DMS53 treated with DMSO at 0.1 percent for 48 hours (cell line): ENCODE data around the gene TSPAN9.

Experiments used
- DNase-seq: peaks from one replicate; lab custom pipeline; 2025; ENCODE audit not compliant: unreplicated experiment; lab: John Stamatoyannopoulos, UW

Gene TSPAN9

DNA sequence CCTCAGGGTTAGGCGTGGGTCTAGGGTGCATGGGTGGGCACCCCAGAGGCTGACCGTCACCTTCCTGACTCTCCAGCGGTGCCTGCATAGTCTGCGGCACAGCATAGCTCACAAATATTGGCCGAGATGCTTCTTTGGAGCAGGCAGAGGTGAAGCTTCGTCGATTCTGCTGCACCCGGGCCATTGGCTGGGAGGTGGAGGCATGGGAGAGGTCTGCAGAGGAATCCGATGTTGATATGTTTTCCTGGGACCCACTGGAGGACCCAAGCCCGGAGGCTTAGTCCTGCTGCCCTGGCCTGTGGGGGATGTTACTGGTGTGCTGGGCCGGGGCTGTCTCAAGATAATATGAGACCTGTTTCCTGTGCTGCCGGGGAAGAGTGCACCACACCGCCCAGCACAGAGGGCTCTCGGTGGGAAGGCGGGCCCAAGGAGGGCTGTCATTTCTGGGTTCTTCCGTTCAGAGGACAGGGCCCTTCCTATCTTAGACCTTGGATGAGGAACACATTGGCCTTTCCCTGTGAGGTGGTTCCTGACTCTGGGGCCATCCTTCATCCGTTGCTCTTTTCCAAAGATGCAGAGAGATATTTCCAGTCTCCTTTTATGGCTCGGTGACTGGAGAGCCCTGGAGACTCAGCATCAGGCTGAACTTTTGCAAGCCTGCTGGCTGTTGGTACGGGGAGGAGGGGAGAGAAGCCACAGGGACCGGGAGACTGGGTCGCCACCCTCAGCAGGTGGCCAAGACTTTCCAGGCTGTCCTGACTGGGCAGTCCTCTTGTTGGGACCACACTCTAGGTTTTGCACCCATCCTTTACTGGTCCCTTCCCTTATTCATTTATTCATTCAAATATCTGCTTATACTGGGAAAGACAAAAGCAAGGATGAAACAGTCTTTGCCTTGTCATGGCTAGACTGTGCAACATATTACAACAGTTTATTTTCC lies 143.5 kb downstream of the TSPAN9 start:
- no peak for DNase-seq

DNA sequence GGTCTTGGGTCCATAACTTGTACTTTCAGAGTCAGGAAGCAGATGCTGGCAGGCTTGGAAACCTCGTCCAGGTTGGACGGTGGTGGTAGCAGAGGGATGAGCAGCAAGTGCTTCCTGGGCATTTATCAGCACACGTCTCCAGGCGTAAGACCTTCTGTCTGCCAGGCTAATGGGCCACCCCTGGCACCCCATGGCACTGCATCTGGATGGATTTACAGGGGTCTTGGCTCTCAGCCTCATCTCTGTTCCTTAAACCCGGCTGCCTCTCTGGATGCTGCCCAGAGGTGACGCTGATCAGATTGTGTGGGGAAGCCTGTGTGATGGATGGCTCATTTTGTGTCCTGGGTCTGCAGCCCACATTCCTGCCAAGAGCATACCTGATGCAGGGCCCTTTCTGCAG lies 145.1 kb downstream of the TSPAN9 start:
- no peak for DNase-seq

DNA sequence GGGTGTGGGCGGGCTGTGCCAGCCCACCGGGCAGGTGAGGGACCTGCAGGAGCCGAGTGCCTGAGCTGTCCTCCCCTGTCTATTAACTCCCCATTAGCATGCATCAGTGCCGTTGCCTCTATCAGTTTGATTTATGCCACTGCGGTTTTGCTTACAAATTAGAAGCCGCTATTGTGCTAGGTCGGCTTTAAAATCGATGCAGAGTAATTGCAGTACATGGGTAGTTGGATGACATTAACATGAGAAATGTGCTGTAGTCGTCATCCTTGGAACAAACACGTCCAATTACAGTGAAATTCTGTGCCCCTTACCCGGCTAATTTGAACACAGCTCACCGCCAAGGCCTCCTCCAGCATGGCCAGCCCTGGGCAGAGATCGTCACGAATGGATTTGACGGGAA lies 145.8 kb downstream of the TSPAN9 start:
- DNase-seq: no peak

DNA sequence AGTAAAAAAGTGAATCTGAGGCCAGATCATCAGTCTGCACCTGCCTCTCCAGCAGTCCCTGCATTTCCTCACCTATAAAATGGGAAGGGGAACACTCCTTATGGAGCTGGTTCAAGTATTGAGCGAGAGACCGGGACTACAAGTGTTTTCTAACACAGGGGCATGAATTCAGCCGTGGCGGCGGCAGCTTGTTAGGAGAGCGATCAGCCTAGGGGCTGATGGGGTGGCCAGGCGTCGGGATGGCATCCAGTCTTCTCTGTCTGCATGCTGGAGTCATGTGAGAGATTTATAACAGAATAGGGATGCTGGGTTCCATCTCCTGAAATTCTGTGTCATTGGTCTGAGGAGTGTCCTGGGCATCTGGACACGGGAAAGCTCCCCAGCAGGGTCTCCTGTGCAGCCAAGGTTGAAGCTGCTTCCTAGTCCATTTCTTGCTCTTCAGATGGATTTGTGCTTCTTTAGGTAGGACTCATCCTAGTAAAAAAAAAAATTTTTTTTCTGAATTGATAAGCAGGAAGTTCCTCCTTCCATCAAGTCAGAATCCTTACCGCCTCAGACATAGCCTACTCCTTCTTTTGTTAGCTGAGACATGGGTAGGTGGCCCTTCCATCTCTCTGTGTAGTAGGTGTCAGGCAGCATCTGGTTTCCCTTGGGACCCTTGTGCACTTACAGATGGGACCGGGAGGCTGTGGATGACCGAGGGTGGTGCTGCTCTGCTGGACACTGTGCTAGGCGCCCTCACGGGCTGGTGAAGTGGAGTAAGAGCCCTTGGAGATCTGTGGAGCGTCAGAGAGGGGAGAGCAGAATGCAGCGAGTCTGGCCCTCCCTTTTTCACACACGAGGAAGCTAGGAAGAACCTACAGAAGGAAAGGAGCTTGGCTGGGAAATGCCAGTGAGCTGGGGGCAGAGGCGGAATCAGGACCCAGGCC lies 146.7 kb downstream of the TSPAN9 start:
- DNase-seq: no peak

DNA sequence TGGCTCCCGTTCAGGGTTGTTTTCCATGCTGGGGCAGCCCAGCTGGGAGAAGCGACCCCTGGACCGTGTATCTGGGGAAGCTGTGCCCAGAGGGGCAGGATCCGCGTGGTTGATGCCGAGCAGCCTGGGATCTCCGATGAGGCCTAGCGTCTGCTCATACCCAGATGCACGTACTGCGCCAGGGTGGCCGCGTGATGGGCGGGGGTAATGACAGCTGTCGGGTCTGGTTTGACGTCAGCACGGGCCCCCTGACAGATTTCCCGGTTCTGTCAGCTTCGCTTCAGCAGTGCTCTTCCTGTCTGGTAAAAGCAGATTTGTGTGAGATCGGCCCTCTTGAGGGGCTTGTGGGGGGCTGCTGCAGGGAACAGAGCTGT lies 147.3 kb downstream of the TSPAN9 start:
- DNase-seq: no peak

DNA sequence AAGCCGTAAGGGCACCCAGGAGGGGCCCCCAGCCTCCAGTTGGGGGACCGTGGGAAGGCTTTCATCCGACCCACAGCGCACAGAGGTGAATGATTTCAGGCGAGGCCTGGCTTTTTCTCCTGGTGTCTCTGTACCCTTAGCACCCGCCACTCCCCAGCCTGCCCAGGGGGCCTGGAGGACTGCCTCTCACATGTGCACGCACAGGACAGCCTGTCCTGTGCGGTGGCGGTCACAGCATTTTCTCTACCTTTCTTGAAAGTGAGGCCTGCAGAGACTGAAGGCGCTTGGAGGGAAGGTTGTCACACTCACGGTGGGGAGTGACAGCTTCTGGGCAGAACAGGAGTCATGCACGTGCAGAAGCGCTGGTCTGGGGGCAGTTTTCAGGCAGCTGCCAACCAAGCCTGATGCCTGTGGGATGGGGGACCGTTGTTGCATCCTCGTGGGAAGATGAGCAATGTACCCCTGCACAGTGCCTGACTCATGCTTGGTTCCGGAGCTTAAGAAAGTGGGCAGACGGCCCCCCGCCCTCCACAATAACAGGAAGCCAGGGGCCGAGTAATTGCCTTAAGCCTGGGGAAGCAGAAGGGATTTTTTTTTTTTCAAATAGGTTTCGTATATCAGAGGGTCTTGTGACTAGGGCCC lies 148.1 kb downstream of the TSPAN9 start:
- DNase-seq: no peak

DNA sequence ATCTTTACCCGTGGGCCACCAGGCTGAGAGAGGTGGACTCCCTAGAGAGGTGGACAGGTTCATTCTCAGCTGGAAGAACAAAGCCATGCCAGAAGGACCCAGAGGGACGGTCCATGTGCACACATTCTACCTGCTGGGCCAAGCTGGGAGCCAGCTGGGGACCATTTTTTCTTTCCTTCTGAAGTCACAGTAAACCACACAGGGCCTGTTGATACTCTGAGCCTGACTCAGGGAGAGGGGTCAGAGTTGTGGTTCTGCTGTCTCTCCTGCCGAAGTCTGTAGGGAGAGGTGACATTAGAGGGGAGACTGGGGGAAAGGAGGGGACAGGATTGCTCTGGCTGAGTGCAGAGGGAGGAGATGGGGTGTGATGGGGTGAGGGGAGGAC lies 148.6 kb downstream of the TSPAN9 start:
- DNase-seq: no peak

DNA sequence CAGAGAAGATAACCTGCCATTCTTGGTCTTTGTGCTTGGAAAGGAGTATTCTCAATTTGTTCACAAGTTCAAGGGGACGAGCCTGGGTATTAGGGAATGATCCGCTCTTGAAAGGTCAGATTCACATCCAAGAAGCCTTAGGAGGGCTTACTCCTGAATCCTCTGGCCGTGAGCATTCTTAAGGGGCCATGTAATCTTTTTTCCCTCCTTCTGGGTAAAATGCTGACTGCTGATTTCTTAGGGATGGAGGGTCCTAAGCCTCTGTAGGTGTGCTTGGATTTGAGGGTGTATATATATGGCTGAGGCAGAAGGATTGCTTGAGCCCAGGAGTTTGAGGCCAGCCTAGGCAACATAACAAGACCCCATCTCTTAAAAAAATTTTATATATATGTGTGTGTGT lies 149.1 kb downstream of the TSPAN9 start:
- DNase-seq: no peak

DNA sequence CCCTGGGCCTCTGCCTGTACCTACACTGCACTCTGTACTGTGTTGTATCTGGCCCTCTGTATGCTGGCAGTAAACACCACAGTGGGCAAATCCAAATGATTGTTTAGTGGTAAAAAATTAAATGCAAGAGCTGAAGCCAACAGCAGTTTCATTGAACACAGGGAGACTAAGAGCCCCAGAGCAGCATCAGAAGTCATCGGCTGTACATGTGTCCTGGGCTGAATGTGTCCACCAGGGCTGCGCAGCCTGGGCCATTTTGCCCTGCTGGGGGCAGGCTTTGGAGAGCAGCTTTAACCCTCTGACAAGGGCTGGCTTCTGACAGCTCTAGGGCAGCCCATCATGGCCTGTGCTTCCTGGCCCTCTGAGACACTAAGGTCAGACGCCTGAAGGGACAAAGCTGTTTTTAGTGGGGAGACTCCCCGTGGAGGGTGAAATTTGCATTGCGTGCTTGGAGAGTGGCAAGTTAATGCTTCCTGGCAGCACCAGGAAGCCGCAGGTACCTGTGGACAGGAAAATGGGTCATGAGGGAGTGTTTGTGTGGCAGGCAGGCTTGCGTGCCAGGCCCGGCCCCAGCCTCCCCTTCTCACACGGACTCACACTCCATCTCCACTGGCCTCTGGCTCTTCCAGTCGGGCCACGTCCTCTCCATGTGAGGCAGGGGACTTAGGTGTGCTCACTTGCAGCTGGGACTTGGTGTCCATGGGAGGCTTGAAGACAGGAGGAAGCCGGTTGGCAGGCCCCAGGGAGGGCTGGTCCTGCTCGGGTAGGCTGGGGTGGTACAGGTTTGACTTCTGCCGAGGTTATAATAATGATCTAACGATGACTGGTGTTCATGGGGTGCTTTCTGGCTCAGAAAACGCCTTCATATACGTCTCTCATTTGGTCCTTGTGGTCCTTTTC lies 150.1 kb downstream of the TSPAN9 start:
- DNase-seq: no peak

DNA sequence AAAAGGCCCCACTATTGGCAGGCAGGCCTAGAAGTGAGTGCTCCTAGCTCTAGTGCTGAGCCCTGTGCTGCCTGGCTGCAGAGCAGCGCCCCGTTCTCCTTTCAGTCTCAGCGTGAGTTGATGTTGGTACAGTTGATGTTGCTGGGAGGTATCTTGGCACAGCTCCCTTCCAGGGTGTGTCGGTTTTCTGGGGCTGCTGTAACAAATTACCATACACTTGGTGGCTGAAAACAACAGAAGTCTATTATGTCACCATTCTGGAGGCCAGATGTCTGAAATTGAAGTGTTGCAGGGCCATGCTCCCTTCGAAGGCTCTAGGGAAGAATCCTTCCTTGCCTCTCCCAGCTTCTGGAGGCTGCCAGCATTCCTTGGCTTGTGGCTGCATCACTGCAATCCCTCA lies 151.4 kb downstream of the TSPAN9 start:
- no peak for DNase-seq

DNA sequence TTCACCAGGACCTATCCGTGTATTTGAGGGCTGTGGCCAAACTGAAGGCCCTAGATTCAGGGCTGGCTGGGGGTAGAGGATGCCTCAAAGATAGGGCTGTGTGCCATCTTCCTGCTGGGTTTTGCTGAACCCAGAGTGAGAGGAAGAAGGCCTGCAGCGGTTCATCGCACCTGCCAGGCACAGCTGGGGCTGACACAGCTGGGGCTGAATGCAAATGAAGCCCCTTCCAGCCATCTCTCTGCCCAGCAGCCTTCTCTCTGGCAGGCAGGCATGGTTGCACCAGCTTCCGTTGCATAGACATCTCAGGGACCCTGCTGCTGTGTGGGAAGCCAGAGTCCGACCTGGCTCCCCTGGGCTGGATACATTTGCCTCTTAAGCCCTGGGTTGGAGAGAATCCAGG lies 152.4 kb downstream of the TSPAN9 start:
- DNase-seq: no peak

DNA sequence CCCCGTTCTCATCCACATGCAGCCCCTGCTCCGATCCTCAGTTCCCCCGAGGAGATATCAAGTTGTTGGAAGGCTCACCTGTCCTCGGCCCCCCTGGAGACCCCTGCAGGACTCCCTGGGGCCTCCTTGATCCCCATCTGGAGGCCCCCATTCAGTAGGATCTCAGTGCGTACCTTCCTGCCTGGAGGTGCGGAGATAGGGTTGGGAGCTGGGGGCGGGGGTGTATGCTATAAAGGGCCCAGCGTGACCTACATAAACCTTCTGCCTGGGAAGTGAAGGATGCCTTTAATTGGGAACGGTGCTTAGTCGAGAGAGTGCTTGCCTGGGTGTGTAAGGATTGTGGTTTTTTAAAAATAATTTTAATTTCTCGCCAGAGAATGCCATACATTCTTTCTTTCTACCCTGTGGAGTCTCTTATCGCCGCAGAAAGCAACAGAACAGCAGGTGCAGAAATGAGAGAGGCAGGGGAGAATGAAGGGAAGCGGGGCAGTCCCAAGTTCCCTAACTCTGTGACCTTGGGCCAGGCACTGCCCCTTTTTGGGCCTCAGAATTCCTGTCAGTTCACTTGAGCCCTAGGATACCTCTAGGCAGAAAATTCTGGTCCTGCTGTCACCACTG lies 153.7 kb downstream of the TSPAN9 start:
- no peak for DNase-seq

DNA sequence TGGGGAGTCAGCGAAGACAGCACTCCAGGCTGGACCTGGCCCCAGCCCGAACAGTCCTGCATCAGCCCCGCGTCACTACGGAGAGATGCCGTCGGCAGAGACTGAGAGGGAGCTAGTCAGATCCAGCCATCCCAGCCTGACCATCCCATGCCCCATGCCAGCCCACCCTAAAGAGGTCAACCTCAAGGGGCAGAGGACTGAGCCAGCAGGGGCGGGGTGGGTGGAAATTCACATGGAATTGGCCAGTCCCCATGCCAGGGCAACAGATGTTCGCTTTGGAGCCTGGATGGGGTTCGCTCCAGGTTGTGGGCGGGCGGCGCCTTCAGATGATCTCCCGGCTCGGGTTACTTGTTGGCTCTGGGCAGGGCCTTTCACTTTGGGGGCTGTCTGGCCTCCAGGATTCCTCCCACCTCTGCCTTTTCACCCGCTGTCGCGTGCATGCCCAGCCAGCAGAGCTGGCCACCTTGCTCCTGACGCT lies 154.3 kb downstream of the TSPAN9 start:
- no peak for DNase-seq

DNA sequence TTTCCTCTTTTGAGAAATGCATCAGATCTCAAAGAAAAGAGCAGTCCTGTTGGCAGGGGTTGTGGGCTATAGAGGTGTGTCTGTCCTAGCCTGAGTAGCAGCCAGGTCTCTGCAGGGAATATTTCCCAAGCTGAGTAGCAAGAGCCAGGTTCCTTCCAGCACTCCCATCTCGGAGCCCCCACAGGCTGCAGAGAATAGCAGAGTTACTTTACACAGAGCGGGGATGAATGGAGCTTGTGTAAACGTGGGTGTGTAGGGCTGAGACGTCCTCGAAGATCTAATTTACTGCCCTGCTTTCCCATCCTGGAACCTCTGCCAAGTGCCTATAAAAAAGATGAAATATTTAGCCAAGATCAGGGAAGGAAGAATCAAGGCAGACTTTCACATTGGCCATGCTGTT lies 156.6 kb downstream of the TSPAN9 start:
- no peak for DNase-seq

DNA sequence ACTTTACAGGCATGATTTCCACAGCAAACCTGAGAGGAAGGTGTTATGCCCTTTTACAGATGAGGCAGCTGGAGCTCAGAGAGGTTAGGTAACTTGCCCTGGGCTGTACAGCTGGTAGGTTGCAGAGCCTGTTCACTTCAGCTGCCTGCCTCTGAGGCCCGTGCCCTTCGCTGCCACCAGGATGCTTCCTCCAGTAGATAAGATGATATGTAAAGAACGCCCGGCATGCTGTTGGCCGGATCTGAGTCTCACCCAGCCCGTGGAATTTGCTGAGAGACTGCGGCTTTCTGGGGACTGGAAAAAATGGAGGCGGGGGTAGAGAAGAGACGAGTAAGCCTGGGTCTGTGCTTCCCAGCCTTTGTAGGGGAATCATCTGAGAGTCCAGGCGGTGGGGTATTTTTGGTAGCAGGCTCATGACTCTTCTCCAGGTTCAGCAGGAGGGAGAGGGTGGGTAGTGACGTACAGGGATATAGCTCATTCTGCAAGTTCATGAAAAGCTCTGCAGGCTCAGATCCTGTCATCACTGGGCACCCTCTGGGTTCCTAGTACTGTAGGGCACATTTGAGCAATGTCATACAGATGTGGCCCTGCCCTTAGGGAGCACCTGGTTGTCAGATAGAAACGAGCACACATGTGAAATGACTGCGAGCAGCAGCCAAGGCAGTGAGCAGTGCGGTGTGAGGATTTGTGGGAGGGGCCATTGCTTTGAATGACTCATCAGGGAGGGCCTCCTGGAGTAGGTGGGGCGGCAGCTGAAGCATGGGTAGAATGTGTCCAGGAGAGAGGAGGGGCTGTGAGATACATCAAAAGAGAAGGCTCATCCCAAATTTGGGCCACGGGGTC lies 159.4 kb downstream of the TSPAN9 start:
- DNase-seq: no peak

DNA sequence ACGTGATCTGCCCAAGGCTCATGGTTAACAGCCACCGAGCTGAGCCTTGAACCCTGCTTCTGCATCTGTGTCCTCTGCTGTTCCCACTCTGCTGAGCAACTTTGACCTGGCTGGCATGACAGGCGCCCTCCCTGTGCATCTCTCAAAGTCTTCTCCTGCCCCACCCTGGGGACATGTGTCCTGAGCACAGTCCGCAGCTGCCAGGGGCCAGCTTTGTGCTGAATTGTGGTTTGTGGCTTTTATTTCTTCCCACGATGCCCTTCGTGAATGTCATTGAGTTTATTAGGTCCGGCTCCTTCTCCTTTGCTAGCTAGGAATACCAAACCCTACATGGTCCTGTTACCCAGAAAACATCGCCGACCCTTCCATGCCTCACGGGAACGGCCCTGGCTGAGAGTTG lies 161.0 kb downstream of the TSPAN9 start:
- no peak for DNase-seq

DNA sequence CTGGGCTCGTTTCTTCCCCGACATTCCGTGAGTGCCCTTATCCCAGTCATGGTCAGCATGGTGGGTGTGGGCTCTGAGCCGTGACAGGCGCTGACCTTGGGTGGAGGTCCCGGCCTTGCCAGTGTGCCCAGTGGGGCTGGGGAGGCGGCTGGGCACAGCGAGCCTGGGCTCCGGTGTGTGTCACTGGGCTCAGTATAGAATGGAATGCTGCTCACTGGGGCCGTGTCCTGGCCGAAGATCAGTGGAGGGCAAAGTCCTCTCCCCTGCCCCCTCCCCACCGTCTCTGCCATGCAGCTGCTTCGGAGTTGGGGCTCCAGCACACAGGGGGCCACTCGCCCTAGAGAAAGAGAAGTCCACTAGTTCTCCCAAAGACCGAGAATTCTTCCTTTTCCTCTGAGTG lies 164.4 kb downstream of the TSPAN9 start:
- DNase-seq: no peak

DNA sequence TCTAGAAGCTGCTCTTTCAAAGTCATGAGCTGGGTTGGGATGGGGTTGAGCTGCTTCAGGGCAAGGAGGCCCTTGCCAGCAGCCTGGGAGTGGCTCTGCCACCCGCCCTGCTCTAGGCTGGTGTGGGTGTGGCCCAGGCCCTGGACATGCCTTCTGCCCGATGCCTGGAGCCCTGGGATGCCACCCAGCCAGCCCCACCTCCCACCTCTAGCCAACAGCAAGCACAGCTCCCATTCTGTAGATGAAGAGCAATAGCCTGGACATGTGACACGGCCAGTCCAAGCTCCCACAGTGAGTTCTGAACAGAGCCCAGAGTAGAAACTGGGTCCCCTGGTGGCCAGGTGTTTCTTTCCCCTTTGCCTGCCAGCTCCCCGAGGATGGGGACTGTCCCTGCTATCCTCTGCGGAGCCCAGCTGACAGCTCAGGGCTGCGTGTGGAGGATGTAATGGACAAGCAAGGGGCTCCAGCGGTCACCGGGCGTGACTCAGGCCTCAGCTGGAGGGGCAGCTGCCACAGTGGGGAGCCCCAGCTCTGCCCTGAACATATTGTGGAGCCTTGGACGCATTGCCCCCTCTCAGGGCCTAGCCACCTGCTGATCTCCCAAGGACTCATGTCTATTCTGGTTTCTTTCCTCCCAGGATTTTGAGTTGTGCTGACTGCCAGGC lies 165.2 kb downstream of the TSPAN9 start:
- no peak for DNase-seq
